GM18498 (cell line): ENCODE results near the gene DMXL1.
A peak's percentile ranks its signal among the peaks of the same experiment; 100 is the strongest.

Source experiments
- ATAC-seq: cut with Tn5 transposase; IDR thresholded peaks from one replicate; pipeline ENCODE4 v1.9.1; 2021; ENCODE audit warnings: mild to moderate bottlenecking, moderate library complexity; ENCODE audit not compliant: unreplicated experiment

DMXL1 gene

DNA sequence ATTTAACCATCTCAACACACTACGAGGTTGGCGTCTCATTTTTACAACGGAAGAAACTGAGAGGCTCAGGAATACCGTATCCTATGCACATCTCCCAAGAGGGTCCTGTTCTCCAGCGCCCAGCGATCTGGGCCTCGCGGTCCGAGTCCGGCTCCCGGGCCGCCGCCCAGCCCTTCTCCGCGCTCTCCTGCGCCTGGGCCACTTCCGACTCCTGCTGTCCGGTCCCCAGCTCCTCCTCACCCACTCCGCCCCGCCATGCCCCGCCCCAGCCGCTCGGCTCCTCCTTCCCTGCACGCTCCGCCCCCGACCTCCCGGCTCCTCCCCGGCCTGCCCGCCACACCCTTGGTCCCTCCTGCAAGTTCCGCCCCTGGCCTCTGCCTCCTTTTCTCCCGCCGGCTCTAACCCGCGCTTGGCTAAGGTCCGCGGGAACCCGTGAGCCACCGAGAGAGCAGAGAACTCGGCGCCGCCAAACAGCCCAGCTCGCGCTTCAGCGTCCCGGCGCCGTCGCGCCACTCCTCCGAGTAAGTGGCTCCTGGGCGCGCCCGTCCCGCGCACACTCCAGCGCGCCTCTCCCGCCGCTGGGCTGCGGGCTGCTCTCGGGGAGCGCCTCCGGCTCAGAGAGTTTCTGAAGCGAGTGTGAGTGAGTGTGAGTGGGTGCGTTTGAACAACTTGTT is 197.6 kb downstream of the DMXL1 start:
- ATAC-seq = peak; percentile 95

DNA sequence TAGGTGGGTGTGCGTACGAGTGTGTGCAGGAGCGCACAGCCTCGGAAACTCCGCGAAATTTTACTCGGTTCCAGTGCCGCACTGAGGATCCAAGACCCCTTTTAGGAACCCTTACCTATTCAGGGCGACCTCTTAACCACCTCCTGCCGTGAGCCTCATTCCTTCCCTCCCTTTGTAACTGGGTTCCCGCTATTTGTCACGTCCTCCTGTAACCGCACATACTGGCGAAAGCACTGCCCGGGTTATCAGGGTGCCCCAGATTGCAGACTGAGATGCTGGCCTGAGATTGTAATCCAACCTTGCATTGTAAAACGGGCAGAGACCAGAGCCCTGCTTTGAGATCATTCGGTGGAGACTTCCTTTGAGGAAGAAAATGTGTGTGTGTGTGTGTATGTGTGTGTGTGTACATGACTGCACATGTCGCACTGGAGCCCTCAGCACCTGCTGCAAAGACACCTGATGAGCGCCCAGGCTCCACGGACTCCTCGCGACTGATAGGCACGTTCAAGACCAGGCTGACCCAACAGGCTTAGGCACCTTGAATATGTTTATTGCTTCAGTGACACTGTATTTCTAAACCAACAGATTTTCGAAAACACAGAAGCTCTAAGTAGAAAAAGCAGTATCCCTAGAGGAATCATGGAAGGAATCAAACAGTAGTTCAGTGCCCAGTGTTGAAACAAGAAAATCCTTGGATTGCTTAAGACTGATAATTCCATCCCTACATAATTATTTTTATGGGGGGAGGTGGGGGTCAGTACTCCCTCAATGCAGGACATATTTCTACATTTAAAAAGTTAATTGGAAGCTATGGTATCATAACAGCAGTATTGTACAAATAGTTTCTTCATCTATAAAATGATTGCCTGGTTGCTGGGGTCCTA is 198.4 kb downstream of the DMXL1 start:
- ATAC-seq = peak; percentile 11

- no peak for ATAC-seq
Observed at GRCh38 chr5:119270121-119270565, 199.3 kb downstream of the DMXL1 start.

- no peak for ATAC-seq
Observed at GRCh38 chr5:119270960-119271757, 200.3 kb downstream of the DMXL1 start.

- no peak for ATAC-seq
Observed at GRCh38 chr5:119271758-119272730, 201.2 kb downstream of the DMXL1 start.

- ATAC-seq = no peak
Observed at GRCh38 chr5:119273391-119273839, 202.5 kb downstream of the DMXL1 start.

- ATAC-seq = no peak
Observed at GRCh38 chr5:119274030-119274766, 203.3 kb downstream of the DMXL1 start.

DNA sequence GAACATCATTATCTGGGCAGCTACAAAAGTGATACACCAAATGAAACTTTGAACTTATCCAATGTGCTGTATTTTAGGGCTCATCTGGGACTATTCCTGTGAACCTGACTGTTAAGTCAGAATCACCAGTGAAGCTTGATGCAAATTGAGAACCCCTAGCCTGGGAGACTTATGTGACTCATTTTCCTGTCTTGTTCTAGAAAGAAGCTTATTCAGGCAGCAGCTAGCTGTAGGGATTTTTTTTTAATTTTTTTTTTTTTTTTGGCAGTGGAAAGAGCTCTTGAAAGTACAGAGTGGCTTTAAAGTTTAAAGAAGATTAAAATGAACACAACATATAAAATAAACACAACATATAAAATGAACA is 203.9 kb downstream of the DMXL1 start:
- ATAC-seq = peak; percentile 25

GRCh38 chr5:119275146-119275545 is 204.3 kb downstream of the DMXL1 start:
- ATAC-seq = peak; percentile 9

DNA sequence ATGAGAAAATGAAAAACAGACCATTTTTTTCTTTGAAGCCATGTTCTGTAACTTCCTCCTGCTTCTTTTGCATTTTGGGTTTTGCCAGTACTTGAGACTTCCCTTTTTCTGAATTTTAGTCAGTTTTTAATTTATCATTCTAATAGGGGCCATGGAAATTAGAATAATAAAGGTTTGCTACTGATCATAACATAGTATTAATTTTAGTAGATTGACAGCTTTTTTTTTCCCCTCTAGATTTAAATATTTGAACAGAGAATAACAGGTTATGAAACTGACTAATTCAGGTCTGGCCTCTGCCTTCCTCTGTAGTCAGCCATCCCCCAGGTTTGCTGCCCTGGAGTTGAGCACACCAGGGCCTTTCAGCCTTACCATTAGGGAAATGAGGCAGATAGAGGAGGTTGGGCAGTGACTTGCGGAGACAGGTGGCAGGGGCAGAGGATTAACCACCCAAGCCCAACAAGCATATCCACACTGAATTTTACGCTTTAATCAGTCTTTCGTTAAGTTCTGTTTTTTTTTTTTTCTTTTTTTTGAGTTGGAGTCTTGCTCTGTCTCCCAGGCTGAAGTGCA is 204.8 kb downstream of the DMXL1 start:
- peak; percentile 81 for ATAC-seq

DNA sequence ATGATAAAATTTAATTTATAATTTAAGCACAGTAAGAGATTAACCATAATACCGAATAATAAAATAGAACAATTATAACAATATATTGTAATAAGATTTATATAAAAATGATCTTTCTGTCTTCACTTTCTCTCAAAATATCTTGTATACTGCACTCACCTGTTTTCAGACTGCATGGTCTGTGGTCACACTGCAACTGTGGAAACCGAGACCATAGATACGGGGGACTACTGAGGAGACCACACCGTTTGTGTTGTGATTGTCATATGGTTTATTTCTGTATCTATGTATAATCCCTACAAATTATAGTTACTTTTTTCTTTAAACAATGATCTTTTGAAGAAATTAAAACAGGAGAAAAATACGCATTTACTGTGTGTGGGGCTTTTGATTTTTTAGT is 206.1 kb downstream of the DMXL1 start:
- ATAC-seq = no peak

GRCh38 chr5:119279093-119279492 is 208.2 kb downstream of the DMXL1 start:
- ATAC-seq = no peak

GRCh38 chr5:119280380-119280779 is 209.5 kb downstream of the DMXL1 start:
- no peak for ATAC-seq

- no peak for ATAC-seq
Observed at GRCh38 chr5:119282628-119283027, 211.7 kb downstream of the DMXL1 start.

- no peak for ATAC-seq
Observed at GRCh38 chr5:119284031-119284430, 213.1 kb downstream of the DMXL1 start.

GRCh38 chr5:119285070-119285916 is 214.4 kb downstream of the DMXL1 start:
- no peak for ATAC-seq

GRCh38 chr5:119286511-119287488 is 215.9 kb downstream of the DMXL1 start:
- ATAC-seq = peak; percentile 4
